Esophagus muscularis mucosa (tissue), 4 donors: ENCODE results near the gene GJC1. TPM values are rescaled to one million over a fixed set of nuclear protein-coding genes. Genes with fewer than 3 reads are reported as not detected.

Experiments used
- DNase-seq: peaks from one replicate; pipeline ENCODE4 v3.0.0-alpha.2; 2017; ENCODE audit errors: extremely low spot score
- H3K27ac ChIP-seq, 4 donors: fragments of 200-600 bp; sonication (generic); replicated peaks in 1 of 4; 1 replicate in 3 of 4; 2 replicates in 1 of 4; pipeline ENCODE4 v1.5.1; 2016 to 2019; ENCODE audit warnings: mild to moderate bottlenecking in 1 of 4
- H3K27me3 ChIP-seq, 4 donors: fragments of 200-600 bp; sonication (generic); one replicate each; pipeline versions ENCODE4 v1.5.1 to v1.6.0; 2016 to 2019
- H3K36me3 ChIP-seq, 4 donors: fragments of 200-600 bp; sonication (generic); one replicate each; pipeline ENCODE4 v1.5.1; 2016 to 2019
- H3K4me1 ChIP-seq, 4 donors: fragments of 200-600 bp; sonication (generic); one replicate each; pipeline ENCODE4 v1.5.1; 2016 to 2019
- H3K4me3 ChIP-seq, 4 donors: fragments of 200-600 bp; sonication (generic); 1 replicate in 2 of 4; 2 replicates in 2 of 4; pipeline ENCODE4 v1.5.1; 2016 to 2019; ENCODE audit warnings: mild to moderate bottlenecking in 4 of 4, moderate library complexity in 1 of 4
- H3K9me3 ChIP-seq, 4 donors: fragments of 200-600 bp; sonication (generic); 1 replicate in 3 of 4; 2 replicates in 1 of 4; pipeline ENCODE4 v1.5.1; 2016 to 2019
- EP300 ChIP-seq: sonication (generic); formaldehyde crosslinking; IDR thresholded peaks from one replicate; pipeline ENCODE4 v1.6.1; 2017; ENCODE audit warnings: antibody characterized with exemption
- POLR2A ChIP-seq: fragments of 450-650 bp; IDR thresholded peaks from one replicate; pipeline ENCODE4 v1.6.1; 2017; ENCODE audit warnings: antibody characterized with exemption, moderate library complexity, mild to moderate bottlenecking, low read depth
- POLR2AphosphoS5 ChIP-seq, 2 donors: sonication (generic); formaldehyde crosslinking; IDR thresholded peaks; one replicate each; pipeline ENCODE4 v1.6.1; 2017; ENCODE audit warnings: antibody characterized with exemption in 2 of 2
- WGBS: methylation state at CpG from one replicate; pipeline ENCODE4 v1.1.5; 2018; 5-methylcytosine and 5-hydroxymethylcytosine counted together
- intact Hi-C: fragments of 100-400 bp; cut with DNase I; formaldehyde crosslinking; loops from one replicate; pipeline ENCODE4 v1.15.1; 2023
- total RNA-seq, 4 donors: library from RNA; depleted of rRNA; stranded (reverse); fragments of >200 nt; gene quantifications; one replicate each; pipeline versions ENCODE4 v1.1.0 to v1.2.1, GENCODE V29; 2016
- TF ChIP-seq, protein P1 (sequence below), 3 experiments: fragments of 200-600 bp in 2 of 3; fragments of 450-650 bp in 1 of 3; sonication (generic) in 2 of 3; IDR thresholded peaks; one replicate each; pipeline ENCODE4 v1.5.1; 2017 to 2019; ENCODE audit warnings: antibody characterized with exemption in 3 of 3, mild to moderate bottlenecking in 2 of 3, moderate library complexity in 1 of 3

The GJC1 gene
- total RNA-seq, 4 donors from 2014 or later: 26.5 to 61.9 (median 37.4) TPM

DNA sequence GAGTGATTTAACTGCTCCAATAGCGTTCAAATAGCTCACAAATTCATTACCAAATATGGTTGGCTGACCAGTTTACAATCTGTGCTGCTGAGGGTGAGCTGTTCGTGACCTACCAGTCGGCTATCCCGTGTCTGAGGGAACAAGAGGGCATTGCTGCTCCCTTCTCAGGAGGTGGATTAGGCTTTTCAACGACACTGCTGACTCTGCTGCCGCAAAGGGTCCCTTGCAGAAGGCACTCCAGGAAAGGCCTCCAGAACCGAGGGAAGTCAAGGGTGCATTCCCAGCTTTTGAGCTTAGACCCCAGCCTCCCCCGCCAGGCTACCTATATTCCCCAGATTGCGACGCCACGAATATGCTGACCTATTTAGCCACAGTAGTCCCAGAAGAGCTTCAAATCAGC, 32.3 kb downstream of the GJC1 start:
- intact Hi-C loops: no loop called here
- peak overlapping the region; percentile 29 to 50 (median 40) for H3K4me3 ChIP-seq
- no peak for DNase-seq

DNA sequence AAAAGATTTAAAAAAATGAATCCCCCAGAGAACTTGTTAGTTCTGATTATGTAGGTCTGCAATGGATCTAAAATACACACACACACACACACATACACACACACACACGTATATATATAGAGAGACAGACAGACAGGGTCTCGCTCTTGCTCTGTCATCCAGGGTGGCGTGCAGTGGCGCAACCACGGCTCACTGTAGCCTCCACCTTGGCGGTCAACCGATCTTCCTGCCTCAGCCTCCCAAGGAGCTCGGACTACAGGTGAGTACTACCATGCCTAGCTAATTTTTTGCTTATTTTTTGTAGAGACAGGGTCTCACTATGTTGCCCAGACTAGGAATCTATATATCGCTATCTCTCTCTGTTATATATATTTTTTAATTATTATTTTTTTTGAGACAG, 33.4 kb downstream of the GJC1 start:
- TF ChIP-seq EP300: no peak
- H3K27me3 ChIP-seq: no peaks in the 10 kb centered on the region
- H3K27ac ChIP-seq: peak overlapping the region; percentile 84 to 91 (median 86)
- H3K4me3 ChIP-seq: peak overlapping the region; percentile 29 to 50 (median 40)
- intact Hi-C loops: no loop called here
- no peak for DNase-seq
- no peaks in the 10 kb centered on the region for H3K36me3 ChIP-seq
- H3K9me3 ChIP-seq: no peaks in the 10 kb centered on the region
- WGBS: 90% methylated on average over 9 of the region's 9 CpGs
- H3K4me1 ChIP-seq: peaks cover 48 to 77% (median 67%) of the 10 kb centered on the region in 4 donors

More for the DNA sequence above, 32.3 kb downstream of the GJC1 start:
- H3K27me3 ChIP-seq: no peaks in the 10 kb centered on the region
- no peaks in the 10 kb centered on the region for H3K36me3 ChIP-seq
- 49% methylated on average over 11 of the region's 11 CpGs for WGBS
- TF ChIP-seq POLR2AphosphoS5 (IDR thresholded peaks at IDR 0.05) (peak; percentile 90 to 92), EP300 (no peak)
- H3K9me3 ChIP-seq: no peaks in the 10 kb centered on the region
- H3K4me1 ChIP-seq: peaks cover 53 to 87% (median 78%) of the 10 kb centered on the region in 4 donors
- H3K27ac ChIP-seq: peak overlapping the region; percentile 84 to 91 (median 86)

DNA sequence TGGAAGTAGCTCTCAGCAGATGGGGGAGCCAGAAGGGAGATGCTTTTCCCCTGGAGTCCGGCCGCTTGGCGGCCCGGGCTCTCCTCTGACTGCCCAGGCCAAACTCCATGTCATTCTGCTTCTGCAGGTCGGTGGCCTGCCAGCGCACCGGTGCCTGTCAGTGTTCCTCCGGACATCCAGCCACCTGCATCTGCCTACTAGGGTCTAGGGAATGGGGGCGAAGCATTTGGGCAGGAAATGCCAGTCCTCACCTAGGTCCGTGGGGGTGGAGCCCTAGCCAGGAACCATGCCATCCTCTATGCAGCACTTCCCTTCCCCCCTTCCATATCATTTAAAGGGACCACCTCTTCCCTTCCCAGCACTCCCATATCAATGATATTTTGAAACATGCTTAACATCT, 34.2 kb downstream of the GJC1 start:
- intact Hi-C loops: no loop called here
- TF ChIP-seq EP300 (no peak), POLR2AphosphoS5 (IDR thresholded peaks at IDR 0.05) (no peak), POLR2A (no peak)
- TF ChIP-seq, protein P1, sequence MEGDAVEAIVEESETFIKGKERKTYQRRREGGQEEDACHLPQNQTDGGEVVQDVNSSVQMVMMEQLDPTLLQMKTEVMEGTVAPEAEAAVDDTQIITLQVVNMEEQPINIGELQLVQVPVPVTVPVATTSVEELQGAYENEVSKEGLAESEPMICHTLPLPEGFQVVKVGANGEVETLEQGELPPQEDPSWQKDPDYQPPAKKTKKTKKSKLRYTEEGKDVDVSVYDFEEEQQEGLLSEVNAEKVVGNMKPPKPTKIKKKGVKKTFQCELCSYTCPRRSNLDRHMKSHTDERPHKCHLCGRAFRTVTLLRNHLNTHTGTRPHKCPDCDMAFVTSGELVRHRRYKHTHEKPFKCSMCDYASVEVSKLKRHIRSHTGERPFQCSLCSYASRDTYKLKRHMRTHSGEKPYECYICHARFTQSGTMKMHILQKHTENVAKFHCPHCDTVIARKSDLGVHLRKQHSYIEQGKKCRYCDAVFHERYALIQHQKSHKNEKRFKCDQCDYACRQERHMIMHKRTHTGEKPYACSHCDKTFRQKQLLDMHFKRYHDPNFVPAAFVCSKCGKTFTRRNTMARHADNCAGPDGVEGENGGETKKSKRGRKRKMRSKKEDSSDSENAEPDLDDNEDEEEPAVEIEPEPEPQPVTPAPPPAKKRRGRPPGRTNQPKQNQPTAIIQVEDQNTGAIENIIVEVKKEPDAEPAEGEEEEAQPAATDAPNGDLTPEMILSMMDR (IDR thresholded peaks at IDR 0.05): no peak
- H3K4me3 ChIP-seq: peak overlapping the region; percentile 29 to 50 (median 40)
- peak overlapping the region; percentile 84 to 91 (median 86) for H3K27ac ChIP-seq
- no peaks in the 10 kb centered on the region for H3K27me3 ChIP-seq
- no peaks in the 10 kb centered on the region for H3K9me3 ChIP-seq
- no peak for DNase-seq
- H3K4me1 ChIP-seq: peaks cover 45 to 69% (median 59%) of the 10 kb centered on the region in 4 donors
- WGBS: 56% methylated on average over 9 of the region's 10 CpGs
- no peaks in the 10 kb centered on the region for H3K36me3 ChIP-seq

DNA sequence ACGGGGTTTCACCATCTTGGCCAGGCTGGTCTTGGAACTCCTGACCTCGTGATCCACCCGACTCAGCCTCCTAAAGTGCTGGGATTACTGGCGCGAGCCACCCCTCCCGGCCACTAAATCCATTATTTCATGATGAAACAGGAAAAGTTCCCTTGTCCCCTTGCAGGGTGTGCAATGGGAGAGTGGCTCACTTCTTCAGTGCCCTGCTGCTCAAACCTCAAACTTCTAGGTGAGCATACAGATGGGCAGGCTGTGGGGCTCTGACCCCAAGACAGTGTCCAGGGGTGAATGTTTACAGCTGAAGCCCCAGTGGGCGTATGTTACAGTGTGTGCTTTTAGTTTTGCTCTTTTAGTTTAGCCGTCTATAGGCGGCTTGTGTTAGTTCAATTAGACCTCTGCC, 34.7 kb downstream of the GJC1 start:
- no peaks in the 10 kb centered on the region for H3K27me3 ChIP-seq
- no peaks in the 10 kb centered on the region for H3K9me3 ChIP-seq
- intact Hi-C loops: no loop called here
- no peak for DNase-seq
- H3K27ac ChIP-seq: peak overlapping the region; percentile 84 to 91 (median 86)
- no peaks in the 10 kb centered on the region for H3K36me3 ChIP-seq
- H3K4me3 ChIP-seq: peak overlapping the region; percentile 29 to 50 (median 40)
- WGBS: 69% methylated on average over 9 of the region's 9 CpGs
- no peak for TF ChIP-seq EP300
- TF ChIP-seq POLR2AphosphoS5 (IDR thresholded peaks at IDR 0.05): no peak
- no peak for TF ChIP-seq POLR2A
- TF ChIP-seq, protein P1 (IDR thresholded peaks at IDR 0.05): no peak
- peaks cover 45 to 64% (median 57%) of the 10 kb centered on the region in 4 donors for H3K4me1 ChIP-seq

DNA sequence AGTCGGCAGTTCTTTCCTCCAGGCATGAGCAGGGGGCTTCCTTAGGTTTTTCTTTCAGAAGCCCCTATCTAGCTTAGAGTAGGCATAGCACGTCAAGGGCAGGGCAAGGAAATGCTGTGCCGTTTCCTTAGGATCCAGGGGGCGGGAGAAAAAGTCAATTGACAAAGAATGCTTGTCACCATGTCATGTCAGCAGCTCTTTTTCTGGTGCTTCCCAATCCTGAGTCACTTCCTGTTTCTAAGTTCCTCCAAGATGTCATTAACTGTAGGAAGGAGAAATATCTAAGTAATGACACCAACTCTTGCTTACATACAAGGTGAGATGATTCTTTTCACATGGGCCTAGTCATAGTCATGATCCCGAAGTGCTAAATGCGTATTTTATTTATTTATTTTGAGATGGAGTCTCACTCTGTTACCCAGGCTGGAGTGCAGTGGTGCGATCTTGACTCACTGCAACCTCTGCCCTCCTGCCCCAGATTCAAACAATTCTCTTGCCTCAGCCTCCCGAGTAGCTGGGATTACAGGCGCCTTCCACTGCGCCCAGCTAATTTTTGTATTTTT, 35.2 kb downstream of the GJC1 start:
- H3K9me3 ChIP-seq: no peaks in the 10 kb centered on the region
- no peaks in the 10 kb centered on the region for H3K27me3 ChIP-seq
- TF ChIP-seq POLR2AphosphoS5 (IDR thresholded peaks at IDR 0.05) (no peak), EP300 (no peak), POLR2A (no peak)
- TF ChIP-seq, protein P1 (IDR thresholded peaks at IDR 0.05): no peak
- intact Hi-C loops: no loop called here
- peak overlapping the region in 2 of 4 donors; percentile 10 to 50 for H3K4me3 ChIP-seq
- peaks cover 45 to 60% (median 55%) of the 10 kb centered on the region in 4 donors for H3K4me1 ChIP-seq
- H3K27ac ChIP-seq: peak overlapping the region; percentile 84 to 91 (median 86)
- 44% methylated on average over 10 of the region's 10 CpGs for WGBS
- no peak for DNase-seq
- H3K36me3 ChIP-seq: no peaks in the 10 kb centered on the region
